HCT116 (cell line): ENCODE measurements around the gene TTC12. TPM values are rescaled to one million over a fixed set of nuclear protein-coding genes. Genes with fewer than 3 reads are reported as not detected.

Source experiments
- ATAC-seq: fragments of 200-7000 bp; cut with Tn5 transposase; 2 replicates; pipeline ENCODE4 v1.9.1; 2020; ENCODE audit warnings: mild to moderate bottlenecking, moderate library complexity
- BruUV-seq: library from RNA; stranded (reverse); fragments of 400-500 nt; replicated peaks from 2 replicates; lab custom pipeline; 2021; lab: Mats Ljungman, UMichigan
- CTCF ChIA-PET: fragments of 300-600 bp; sonication (Branson Sonifier 250); formaldehyde crosslinking; loops from one replicate; lab custom pipeline; 2021; ENCODE audit warnings: antibody characterized with exemption; lab: Charles Lee
- POLR2A ChIA-PET: fragments of 300-600, 350-600 bp; sonication (Branson Sonifier 250); formaldehyde crosslinking; loops from one replicate; lab custom pipeline; 2021; ENCODE audit warnings: antibody characterized with exemption; lab: Charles Lee
- RAD21 ChIA-PET, 2 experiments: fragments of 300-600 bp; sonication (Branson Sonifier 250); formaldehyde crosslinking; loops; one replicate each; lab custom pipeline; 2023; ENCODE audit warnings: low total read pairs in 2 of 2; ENCODE audit not compliant: uncharacterized antibody in 2 of 2, unreplicated experiment in 2 of 2, low non-redundant PET in 1 of 2; lab: Charles Lee
- DNase-seq: peaks from one replicate; pipeline ENCODE4 v3.0.0-alpha.2; 2010; ENCODE audit warnings: low read depth, low spot score
- H2AFZ ChIP-seq: fragments of 200-600 bp; shearing (Covaris generic), sonication (generic); 2 replicates; pipeline ENCODE4 v1.6.1; 2017; ENCODE audit warnings: low read depth, mixed run types, mixed read lengths, antibody characterized with exemption, low read length; ENCODE audit not compliant: poor library complexity, severe bottlenecking
- H3K27ac ChIP-seq: 2 replicates; pipeline ENCODE4 v1.5.1; 2012; ENCODE audit warnings: low read depth, low read length
- H3K27me3 ChIP-seq: fragments of 200-600 bp; sonication (generic); 2 replicates; pipeline ENCODE4 v1.6.1; 2016; ENCODE audit warnings: mixed run types, low read length, mixed read lengths; ENCODE audit not compliant: insufficient read depth
- H3K36me3 ChIP-seq, 2 experiments: fragments of 200-500 bp in 1 of 2; fragments of 200-600 bp in 1 of 2; sonication (Bioruptor generic) in 1 of 2; sonication (generic) in 1 of 2; 2 replicates each; pipeline versions ENCODE4 v1.5.1 to v1.6.1; 2014 to 2016; ENCODE audit warnings: low read length in 2 of 2, inconsistent platforms in 1 of 2, mixed read lengths in 1 of 2, mixed run types in 1 of 2; ENCODE audit not compliant: insufficient read depth in 2 of 2, control insufficient read depth in 1 of 2
- H3K4me1 ChIP-seq, 2 experiments: fragments of 200-600 bp in 1 of 2; sonication (generic) in 1 of 2; 2 replicates each; pipeline versions ENCODE4 v1.5.1 to v1.6.1; 2012 to 2017; ENCODE audit warnings: low read length in 2 of 2, inconsistent platforms in 1 of 2, mild to moderate bottlenecking in 1 of 2, mixed read lengths in 1 of 2, mixed run types in 1 of 2, moderate library complexity in 1 of 2; ENCODE audit not compliant: insufficient read depth in 2 of 2, control insufficient read depth in 1 of 2
- H3K4me2 ChIP-seq: fragments of 200-600 bp; sonication (generic); 2 replicates; pipeline ENCODE4 v1.6.1; 2017; ENCODE audit warnings: mixed run types, low read length, mixed read lengths
- H3K4me3 ChIP-seq, 2 experiments: fragments of 200-600 bp in 1 of 2; sonication (generic) in 1 of 2; replicated peaks in 1 of 2; 2 replicates each; pipeline ENCODE4 v1.5.1; 2011 to 2016; ENCODE audit warnings: low read length in 2 of 2, control low read depth in 1 of 2, low read depth in 1 of 2, mild to moderate bottlenecking in 1 of 2, mixed read lengths in 1 of 2, mixed run types in 1 of 2
- H3K79me2 ChIP-seq: fragments of 200-600 bp; sonication (generic); 2 replicates; pipeline ENCODE4 v1.6.1; 2017; ENCODE audit warnings: mild to moderate bottlenecking, mixed run types, low read length, moderate library complexity, mixed read lengths; ENCODE audit not compliant: insufficient read depth
- H3K9ac ChIP-seq: fragments of 200-600 bp; sonication (generic); 2 replicates; pipeline ENCODE4 v1.6.1; 2016; ENCODE audit warnings: low read length, mixed read lengths
- H3K9me2 ChIP-seq: fragments of 200-600 bp; sonication (generic), shearing (Covaris generic); 2 replicates; pipeline ENCODE4 v1.6.1; 2017; ENCODE audit warnings: mixed run types, mild to moderate bottlenecking, moderate library complexity; ENCODE audit not compliant: insufficient read depth
- H3K9me3 ChIP-seq, 2 experiments: fragments of 200-500 bp in 1 of 2; fragments of 200-600 bp in 1 of 2; sonication (Bioruptor generic) in 1 of 2; sonication (generic) in 1 of 2; 2 replicates each; pipeline ENCODE4 v1.6.1; 2014 to 2017; ENCODE audit warnings: low read length in 2 of 2, mixed read lengths in 2 of 2, inconsistent platforms in 1 of 2, low read depth in 1 of 2, mild to moderate bottlenecking in 1 of 2, mixed run types in 1 of 2, moderate library complexity in 1 of 2; ENCODE audit not compliant: control insufficient read depth in 1 of 2, insufficient read depth in 1 of 2
- H4K20me1 ChIP-seq: fragments of 200-600 bp; sonication (generic), shearing (Covaris generic); 2 replicates; pipeline ENCODE4 v1.6.1; 2017; ENCODE audit warnings: mixed run types, mild to moderate bottlenecking, moderate library complexity; ENCODE audit not compliant: insufficient read depth
- CBX3 ChIP-seq: IDR thresholded peaks from 2 replicates; pipeline ENCODE4 v1.6.1; 2012; ENCODE audit warnings: low read depth
- ELF1 ChIP-seq: IDR thresholded peaks from 2 replicates; pipeline ENCODE4 v1.6.1; 2012; ENCODE audit warnings: low read depth, borderline replicate concordance
- EZH2 ChIP-seq: fragments of 200-600 bp; sonication (generic); IDR thresholded peaks from 2 replicates; pipeline ENCODE4 v1.6.1; 2017; ENCODE audit warnings: antibody characterized with exemption, mixed run types
- EZH2phosphoT487 ChIP-seq: fragments of 200-600 bp; IDR thresholded peaks from 2 replicates; pipeline ENCODE4 v1.6.1; 2018; ENCODE audit warnings: antibody characterized with exemption, borderline replicate concordance
- JUND ChIP-seq: IDR thresholded peaks from 2 replicates; pipeline ENCODE4 v1.6.1; 2012
- POLR2AphosphoS5 ChIP-seq: IDR thresholded peaks from 2 replicates; pipeline ENCODE4 v1.6.1; 2011; ENCODE audit warnings: mild to moderate bottlenecking, low read depth, low read length, moderate library complexity
- RAD21 ChIP-seq: IDR thresholded peaks from 2 replicates; pipeline ENCODE4 v1.6.1; 2012; ENCODE audit warnings: low read depth, mild to moderate bottlenecking
- SIN3A ChIP-seq: IDR thresholded peaks from 2 replicates; pipeline ENCODE4 v1.6.1; 2012; ENCODE audit warnings: low read depth
- SP1 ChIP-seq: IDR thresholded peaks from 2 replicates; pipeline ENCODE4 v1.6.1; 2012; ENCODE audit warnings: low read depth
- SRF ChIP-seq: IDR thresholded peaks from 2 replicates; pipeline ENCODE4 v1.6.1; 2012; ENCODE audit warnings: low read depth
- TCF7L2 ChIP-seq: IDR thresholded peaks from 2 replicates; pipeline ENCODE4 v1.7.0; 2011; ENCODE audit warnings: borderline replicate concordance, inconsistent platforms; ENCODE audit not compliant: insufficient read depth, insufficient read length; ENCODE audit errors: extremely low read depth
- YY1 ChIP-seq: IDR thresholded peaks from 2 replicates; pipeline ENCODE4 v1.6.1; 2011; ENCODE audit warnings: low read length, low read depth, moderate library complexity, mild to moderate bottlenecking; ENCODE audit not compliant: insufficient replicate concordance; ENCODE audit errors: extremely low read depth
- ZNF274 ChIP-seq: fragments of 200-500 bp; sonication (Bioruptor generic); IDR thresholded peaks from 2 replicates; pipeline ENCODE4 v1.6.1; 2014; ENCODE audit warnings: mild to moderate bottlenecking, low read depth, low read length, inconsistent platforms
- intact Hi-C: fragments of 100-400 bp; cut with micrococcal nuclease; formaldehyde crosslinking; loops from 2 replicates; pipeline ENCODE4 v1.10.0; 2022
- total RNA-seq: library from RNA; stranded (reverse); gene quantifications from one replicate; pipeline ENCODE4 v1.2.1, GENCODE V29; 2021; ENCODE audit not compliant: unreplicated experiment
- TF ChIP-seq, protein P1 (sequence below): IDR thresholded peaks from 2 replicates; pipeline ENCODE4 v1.6.1; 2012
- TF ChIP-seq, protein P2 (sequence below): IDR thresholded peaks from 2 replicates; pipeline ENCODE4 v1.6.1; 2012
- TF ChIP-seq, protein P3 (sequence below): IDR thresholded peaks from 2 replicates; pipeline ENCODE4 v1.6.1; 2012; ENCODE audit warnings: low read depth

TTC12 gene
- total RNA-seq, 1 experiment from 2014 or later = 12.6 TPM

DNA sequence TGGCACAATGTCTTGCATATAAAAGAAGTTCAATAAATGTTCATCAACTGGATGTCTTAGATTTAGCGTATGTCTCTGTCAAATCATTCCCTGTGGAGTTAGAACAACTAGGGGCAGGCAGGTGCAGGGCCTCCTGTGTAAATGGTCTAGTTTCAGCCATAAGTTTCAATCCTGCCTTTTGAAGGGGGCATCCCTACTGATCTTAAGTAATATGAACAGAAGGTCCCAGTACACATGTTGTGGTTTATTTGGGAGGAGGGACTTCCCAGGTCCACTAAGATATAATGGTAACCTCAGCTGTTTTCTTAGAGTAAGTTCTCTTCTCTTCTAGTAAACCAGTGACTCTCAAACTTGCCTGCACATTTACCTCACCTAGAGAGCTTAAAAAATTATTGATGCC, 19.8 kb downstream of the TTC12 start:
- RAD21 ChIA-PET = no interaction called here
- intact Hi-C loops = no loop called here
- CTCF ChIA-PET = no interaction called here

More for the DNA sequence above, 19.8 kb downstream of the TTC12 start:
- Histone ChIP-seq H3K79me2 (no peaks in the 10 kb centered on the region), H3K9ac (no peak overlapping the region), H4K20me1 (no peaks in the 10 kb centered on the region), H3K9me3 (no peaks in the 10 kb centered on the region), H2AFZ (no peak overlapping the region), H3K27me3 (no peaks in the 10 kb centered on the region), H3K4me2 (no peak overlapping the region), H3K9me2 (no peaks in the 10 kb centered on the region), H3K4me3 (no peak overlapping the region), H3K27ac (no peak overlapping the region), H3K4me1 (peaks cover 0 to 5% of the 10 kb centered on the region in 2 experiments; a peak in 1 of 4 replicates), H3K36me3 (0 out of 4 replicates have a peak, but pooled peaks cover 0 to 2% of the 10 kb centered on the region in 2 experiments)
- POLR2A ChIA-PET = no interaction called here
- ATAC-seq (no peak), DNase-seq (no peak)
- BruUV-seq = no TSS peak
- TF ChIP-seq EZH2phosphoT487 (no peak), SRF (no peak), YY1 (no peak), SP1 (no peak), ZNF274 (no peak), EZH2 (no peak), SIN3A (no peak), CBX3 (no peak), RAD21 (no peak), ELF1 (no peak), POLR2AphosphoS5 (no peak), JUND (no peak), TCF7L2 (no peak)
- TF ChIP-seq, protein P1, sequence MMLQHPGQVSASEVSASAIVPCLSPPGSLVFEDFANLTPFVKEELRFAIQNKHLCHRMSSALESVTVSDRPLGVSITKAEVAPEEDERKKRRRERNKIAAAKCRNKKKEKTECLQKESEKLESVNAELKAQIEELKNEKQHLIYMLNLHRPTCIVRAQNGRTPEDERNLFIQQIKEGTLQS = no peak
- TF ChIP-seq, protein P2, sequence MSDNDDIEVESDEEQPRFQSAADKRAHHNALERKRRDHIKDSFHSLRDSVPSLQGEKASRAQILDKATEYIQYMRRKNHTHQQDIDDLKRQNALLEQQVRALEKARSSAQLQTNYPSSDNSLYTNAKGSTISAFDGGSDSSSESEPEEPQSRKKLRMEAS = no peak
- TF ChIP-seq, protein P3, sequence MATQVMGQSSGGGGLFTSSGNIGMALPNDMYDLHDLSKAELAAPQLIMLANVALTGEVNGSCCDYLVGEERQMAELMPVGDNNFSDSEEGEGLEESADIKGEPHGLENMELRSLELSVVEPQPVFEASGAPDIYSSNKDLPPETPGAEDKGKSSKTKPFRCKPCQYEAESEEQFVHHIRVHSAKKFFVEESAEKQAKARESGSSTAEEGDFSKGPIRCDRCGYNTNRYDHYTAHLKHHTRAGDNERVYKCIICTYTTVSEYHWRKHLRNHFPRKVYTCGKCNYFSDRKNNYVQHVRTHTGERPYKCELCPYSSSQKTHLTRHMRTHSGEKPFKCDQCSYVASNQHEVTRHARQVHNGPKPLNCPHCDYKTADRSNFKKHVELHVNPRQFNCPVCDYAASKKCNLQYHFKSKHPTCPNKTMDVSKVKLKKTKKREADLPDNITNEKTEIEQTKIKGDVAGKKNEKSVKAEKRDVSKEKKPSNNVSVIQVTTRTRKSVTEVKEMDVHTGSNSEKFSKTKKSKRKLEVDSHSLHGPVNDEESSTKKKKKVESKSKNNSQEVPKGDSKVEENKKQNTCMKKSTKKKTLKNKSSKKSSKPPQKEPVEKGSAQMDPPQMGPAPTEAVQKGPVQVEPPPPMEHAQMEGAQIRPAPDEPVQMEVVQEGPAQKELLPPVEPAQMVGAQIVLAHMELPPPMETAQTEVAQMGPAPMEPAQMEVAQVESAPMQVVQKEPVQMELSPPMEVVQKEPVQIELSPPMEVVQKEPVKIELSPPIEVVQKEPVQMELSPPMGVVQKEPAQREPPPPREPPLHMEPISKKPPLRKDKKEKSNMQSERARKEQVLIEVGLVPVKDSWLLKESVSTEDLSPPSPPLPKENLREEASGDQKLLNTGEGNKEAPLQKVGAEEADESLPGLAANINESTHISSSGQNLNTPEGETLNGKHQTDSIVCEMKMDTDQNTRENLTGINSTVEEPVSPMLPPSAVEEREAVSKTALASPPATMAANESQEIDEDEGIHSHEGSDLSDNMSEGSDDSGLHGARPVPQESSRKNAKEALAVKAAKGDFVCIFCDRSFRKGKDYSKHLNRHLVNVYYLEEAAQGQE = no peak
